NCI-H2196 treated with DMSO at 0.1 percent for 48 hours (cell line): ENCODE results near the gene C14orf132.

Experiments used
- DNase-seq: peaks from one replicate; lab custom pipeline; 2025; ENCODE audit not compliant: unreplicated experiment; lab: John Stamatoyannopoulos, UW

The C14orf132 gene

GRCh38 chr14:96114002-96114401 is 74.8 kb downstream of the C14orf132 start:
- no peak for DNase-seq

GRCh38 chr14:96117101-96117897 is 78.1 kb downstream of the C14orf132 start:
- DNase-seq: peak; percentile 6

- DNase-seq: no peak
These were observed 78.8 kb downstream of the C14orf132 start for GRCh38 chr14:96117960-96118359.

DNA sequence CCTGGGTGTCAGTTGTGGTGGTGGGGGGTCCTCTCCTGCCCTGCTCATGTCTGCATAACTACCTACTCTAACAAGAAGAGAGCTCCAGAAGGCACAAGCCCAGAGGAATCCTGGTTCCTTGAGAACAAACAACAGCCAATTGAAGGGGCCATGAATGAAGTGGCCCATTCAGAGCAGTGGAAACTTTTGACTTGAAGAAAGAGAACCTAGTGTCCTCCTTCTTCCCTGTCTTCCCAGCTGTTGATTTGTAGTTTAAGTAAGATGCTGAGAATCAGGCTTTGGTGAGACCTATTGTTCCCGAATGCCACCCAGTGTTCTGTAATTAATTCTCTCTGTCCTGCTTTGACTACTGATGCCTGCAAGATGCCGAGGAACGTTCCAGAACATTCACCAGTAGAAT is 79.2 kb downstream of the C14orf132 start:
- DNase-seq: no peak

DNA sequence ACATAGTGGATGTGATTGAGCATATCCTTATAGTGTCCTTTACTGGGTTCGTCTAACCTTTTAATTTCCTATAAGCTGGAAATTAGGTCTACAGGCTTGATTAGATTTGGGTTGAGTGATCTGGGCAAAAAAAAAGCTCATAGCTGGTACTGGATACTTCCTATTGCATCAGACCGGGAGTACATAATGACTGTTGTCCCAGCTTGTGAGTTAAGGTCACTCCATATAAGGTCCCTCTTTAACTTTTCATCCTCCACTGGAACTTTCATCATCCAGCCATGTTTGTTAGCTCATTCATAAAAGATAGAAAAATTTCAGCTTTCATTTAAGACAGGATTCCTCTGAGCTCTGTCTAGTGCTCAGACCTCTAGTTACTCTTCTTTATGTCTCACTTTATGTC is 80.8 kb downstream of the C14orf132 start:
- DNase-seq: no peak

DNA sequence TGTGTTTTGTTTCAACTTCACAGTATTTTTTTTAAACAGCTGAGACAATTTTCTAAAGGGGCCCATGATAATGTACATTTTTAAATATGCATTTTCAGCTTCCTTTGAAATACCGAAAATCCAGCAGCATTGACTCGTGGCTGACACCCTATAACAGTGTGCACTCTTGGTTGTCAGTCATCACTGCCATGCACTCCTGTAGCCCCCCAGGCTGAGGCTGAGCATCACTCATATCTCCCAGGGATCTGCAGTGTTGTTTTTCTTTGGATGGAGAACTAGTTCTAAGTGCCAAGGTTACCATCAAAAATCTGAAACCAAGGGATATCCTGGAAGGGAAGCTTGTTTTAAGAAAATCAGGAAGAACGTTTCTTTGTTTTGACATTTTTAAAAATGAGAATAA is 81.2 kb downstream of the C14orf132 start:
- DNase-seq: no peak

GRCh38 chr14:96120941-96121340 is 81.8 kb downstream of the C14orf132 start:
- no peak for DNase-seq

- no peak for DNase-seq
These were observed 82.7 kb downstream of the C14orf132 start for GRCh38 chr14:96121660-96122395.

GRCh38 chr14:96122496-96122895 is 83.3 kb downstream of the C14orf132 start:
- no peak for DNase-seq

GRCh38 chr14:96125536-96125935 is 86.4 kb downstream of the C14orf132 start:
- DNase-seq: no peak

DNA sequence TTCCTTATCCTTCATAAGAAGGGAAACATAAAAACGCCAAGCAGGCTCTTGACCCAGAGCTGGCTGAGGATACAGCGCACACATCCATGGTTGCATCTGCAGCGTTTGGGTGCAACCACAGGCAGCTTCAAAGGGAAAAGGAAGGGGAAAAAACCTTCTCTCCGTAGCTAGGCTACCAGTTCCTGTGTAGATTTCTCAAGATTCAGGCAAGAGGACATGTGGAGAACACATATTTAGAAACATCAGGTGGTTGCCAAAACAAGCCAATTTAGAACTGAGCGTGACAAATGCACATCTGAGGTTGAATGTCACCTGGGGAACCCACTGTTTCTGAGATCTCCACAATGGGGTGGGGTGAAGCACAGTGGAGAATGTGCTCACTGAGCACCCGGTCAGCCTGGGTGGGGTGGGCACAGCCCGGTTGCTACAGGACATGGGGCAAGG is 87.2 kb downstream of the C14orf132 start:
- no peak for DNase-seq

DNA sequence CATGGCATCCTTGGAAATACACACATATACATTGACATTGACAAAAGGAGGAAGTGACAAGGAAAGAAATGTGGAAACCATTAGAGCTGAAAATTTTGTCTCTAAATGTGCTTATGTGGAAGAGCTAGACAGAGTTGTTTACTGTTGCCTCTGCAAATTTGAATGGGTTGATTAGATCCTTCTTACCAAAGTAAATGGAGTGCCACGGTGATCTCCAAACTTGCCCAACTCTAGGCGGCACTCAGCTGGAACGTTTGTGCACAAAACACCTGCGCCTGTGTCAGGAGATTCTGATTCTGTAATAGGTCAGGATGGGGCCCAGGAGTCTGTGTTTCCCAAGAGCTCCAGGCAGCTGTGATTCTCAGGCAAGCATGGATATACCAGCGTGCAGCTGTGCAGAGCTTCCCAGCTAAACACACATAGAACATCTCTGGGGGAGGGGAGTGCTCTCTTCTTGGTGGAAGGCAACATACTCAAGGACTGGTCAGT is 87.7 kb downstream of the C14orf132 start:
- no peak for DNase-seq

- no peak for DNase-seq
These were observed 90.1 kb downstream of the C14orf132 start for GRCh38 chr14:96129128-96129736.

- no peak for DNase-seq
These were observed 91.2 kb downstream of the C14orf132 start for GRCh38 chr14:96130391-96130790.

GRCh38 chr14:96130854-96131253 is 91.7 kb downstream of the C14orf132 start:
- DNase-seq: no peak

DNA sequence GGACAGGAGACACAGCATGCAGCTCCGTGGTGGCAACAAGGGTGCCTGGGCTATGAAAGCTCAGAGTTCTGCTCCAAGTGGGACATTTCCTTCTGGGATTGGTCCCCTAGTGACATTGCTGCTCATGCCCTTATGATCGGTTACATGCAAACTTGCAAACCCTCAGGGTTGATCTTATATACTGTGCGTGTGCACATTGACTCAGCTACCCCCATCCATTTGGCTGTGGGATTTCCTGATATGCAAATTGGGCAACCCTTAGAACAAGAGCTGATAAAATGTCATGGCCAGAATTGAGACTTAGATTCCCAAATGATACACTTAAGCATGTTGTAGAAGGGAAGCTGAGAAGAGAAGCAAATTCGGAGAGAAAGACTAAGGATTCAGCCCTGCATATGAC is 92.7 kb downstream of the C14orf132 start:
- no peak for DNase-seq

GRCh38 chr14:96134508-96134907 is 95.3 kb downstream of the C14orf132 start:
- DNase-seq: no peak

DNA sequence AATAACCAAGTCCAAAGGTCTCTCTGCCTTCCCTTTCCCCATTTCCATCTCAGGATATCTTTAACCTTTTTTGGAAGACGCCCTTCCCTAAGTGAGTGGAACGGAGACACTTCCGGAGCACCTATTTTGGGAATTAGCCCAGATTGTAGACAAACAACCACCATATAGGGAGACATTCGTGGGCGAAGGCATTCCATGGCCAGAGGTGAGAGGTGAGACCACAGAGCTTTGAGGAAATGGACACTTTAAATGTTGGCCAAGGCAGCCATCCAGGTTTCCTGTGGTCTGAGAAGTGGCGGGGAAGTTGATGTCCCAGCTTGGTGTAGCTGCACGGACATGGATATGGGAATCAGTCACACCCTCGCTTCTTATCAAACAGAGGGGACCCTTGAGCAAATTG is 96.1 kb downstream of the C14orf132 start:
- DNase-seq: no peak

DNA sequence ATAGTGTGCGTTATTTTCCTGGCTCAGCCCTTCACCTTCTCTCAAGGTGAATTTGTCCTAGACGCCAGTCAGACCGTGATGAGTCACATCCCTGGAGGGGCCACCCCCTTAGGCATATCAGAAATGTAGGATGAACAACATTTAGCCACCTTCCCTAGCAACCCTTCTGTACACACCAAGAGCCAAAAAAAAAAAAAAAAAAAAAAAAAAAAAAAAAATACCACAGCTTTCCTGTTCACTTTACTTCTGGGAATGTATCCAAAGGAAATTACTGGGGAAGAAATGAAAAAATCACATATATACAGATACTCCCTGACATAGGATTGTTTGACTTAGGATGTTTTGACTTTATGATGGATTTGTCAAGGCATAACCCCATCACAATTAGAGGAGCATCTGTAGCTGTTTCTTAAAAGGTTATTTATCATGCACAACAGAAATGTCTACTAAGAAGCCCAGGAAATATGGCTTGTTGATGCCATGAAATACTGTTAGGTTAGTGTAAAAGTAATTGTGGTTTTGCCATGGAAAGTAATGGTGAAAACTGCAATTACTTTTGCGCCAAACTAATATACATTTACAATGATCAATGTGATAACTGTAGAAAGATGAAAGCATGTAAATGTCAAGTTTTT is 97.3 kb downstream of the C14orf132 start:
- DNase-seq: no peak

GRCh38 chr14:96138241-96138640 is 99.1 kb downstream of the C14orf132 start:
- DNase-seq: no peak

- no peak for DNase-seq
These were observed 100.0 kb downstream of the C14orf132 start for GRCh38 chr14:96139169-96139568.
